HL-60 (cell line): ENCODE measurements around the gene PLAAT2.

Experiments
- TF ChIP-seq, protein P1 (sequence below): IDR thresholded peaks from 2 replicates; pipeline ENCODE4 v1.6.1; 2012; ENCODE audit warnings: low read depth; ENCODE audit not compliant: insufficient replicate concordance
- TF ChIP-seq, protein P2 (sequence below): IDR thresholded peaks from one replicate; pipeline ENCODE4 v1.5.1; 2011; ENCODE audit warnings: low read length, control low read depth, inconsistent platforms; ENCODE audit not compliant: insufficient read depth

DNA sequence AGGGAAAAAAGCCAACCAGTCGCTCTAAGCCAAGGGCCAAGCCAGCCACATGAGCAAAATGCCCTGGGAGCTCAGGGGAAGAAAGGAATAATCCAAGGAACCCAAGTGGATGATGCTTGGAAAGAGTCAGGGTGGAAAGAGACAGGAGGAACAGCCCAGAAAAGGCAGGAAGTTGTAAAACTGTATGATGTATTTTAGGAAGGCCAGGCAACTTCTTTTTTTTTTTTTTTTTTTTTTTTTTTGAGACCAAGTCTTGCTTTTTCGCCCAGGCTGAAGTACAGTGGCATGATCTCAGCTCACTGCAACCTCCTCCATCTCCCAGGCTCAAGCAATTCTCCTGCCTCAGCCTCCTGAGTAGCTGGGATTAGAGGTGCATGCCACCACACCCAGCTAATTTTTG is 55.7 kb downstream of the PLAAT2 start:
- TF ChIP-seq, protein P1, sequence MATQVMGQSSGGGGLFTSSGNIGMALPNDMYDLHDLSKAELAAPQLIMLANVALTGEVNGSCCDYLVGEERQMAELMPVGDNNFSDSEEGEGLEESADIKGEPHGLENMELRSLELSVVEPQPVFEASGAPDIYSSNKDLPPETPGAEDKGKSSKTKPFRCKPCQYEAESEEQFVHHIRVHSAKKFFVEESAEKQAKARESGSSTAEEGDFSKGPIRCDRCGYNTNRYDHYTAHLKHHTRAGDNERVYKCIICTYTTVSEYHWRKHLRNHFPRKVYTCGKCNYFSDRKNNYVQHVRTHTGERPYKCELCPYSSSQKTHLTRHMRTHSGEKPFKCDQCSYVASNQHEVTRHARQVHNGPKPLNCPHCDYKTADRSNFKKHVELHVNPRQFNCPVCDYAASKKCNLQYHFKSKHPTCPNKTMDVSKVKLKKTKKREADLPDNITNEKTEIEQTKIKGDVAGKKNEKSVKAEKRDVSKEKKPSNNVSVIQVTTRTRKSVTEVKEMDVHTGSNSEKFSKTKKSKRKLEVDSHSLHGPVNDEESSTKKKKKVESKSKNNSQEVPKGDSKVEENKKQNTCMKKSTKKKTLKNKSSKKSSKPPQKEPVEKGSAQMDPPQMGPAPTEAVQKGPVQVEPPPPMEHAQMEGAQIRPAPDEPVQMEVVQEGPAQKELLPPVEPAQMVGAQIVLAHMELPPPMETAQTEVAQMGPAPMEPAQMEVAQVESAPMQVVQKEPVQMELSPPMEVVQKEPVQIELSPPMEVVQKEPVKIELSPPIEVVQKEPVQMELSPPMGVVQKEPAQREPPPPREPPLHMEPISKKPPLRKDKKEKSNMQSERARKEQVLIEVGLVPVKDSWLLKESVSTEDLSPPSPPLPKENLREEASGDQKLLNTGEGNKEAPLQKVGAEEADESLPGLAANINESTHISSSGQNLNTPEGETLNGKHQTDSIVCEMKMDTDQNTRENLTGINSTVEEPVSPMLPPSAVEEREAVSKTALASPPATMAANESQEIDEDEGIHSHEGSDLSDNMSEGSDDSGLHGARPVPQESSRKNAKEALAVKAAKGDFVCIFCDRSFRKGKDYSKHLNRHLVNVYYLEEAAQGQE = no peak
- TF ChIP-seq, protein P2, sequence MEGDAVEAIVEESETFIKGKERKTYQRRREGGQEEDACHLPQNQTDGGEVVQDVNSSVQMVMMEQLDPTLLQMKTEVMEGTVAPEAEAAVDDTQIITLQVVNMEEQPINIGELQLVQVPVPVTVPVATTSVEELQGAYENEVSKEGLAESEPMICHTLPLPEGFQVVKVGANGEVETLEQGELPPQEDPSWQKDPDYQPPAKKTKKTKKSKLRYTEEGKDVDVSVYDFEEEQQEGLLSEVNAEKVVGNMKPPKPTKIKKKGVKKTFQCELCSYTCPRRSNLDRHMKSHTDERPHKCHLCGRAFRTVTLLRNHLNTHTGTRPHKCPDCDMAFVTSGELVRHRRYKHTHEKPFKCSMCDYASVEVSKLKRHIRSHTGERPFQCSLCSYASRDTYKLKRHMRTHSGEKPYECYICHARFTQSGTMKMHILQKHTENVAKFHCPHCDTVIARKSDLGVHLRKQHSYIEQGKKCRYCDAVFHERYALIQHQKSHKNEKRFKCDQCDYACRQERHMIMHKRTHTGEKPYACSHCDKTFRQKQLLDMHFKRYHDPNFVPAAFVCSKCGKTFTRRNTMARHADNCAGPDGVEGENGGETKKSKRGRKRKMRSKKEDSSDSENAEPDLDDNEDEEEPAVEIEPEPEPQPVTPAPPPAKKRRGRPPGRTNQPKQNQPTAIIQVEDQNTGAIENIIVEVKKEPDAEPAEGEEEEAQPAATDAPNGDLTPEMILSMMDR = no peak
